Stomach (tissue), 4 donors: ENCODE results near the gene TERB2.
"Not testable (repeated sequence)": the region's sequence is repeated elsewhere in the genome, so short reads cannot be mapped to it uniquely, and the experiment has no call there.

Source experiments
- POLR2A ChIP-seq, 4 donors: fragments of 450-650 bp; IDR thresholded peaks; one replicate each; pipeline ENCODE4 v1.6.1; 2016; ENCODE audit warnings: antibody characterized with exemption in 4 of 4, control low read depth in 2 of 4, mild to moderate bottlenecking in 1 of 4, moderate library complexity in 1 of 4
- POLR2AphosphoS5 ChIP-seq, 3 donors: sonication (generic); formaldehyde crosslinking; IDR thresholded peaks; one replicate each; pipeline ENCODE4 v1.6.1; 2016; ENCODE audit warnings: antibody characterized with exemption in 3 of 3
- TF ChIP-seq, protein P1 (sequence below), 7 experiments: fragments of 450-650 bp in 4 of 7; fragments of 200-600 bp in 3 of 7; sonication (generic) in 3 of 7; IDR thresholded peaks; one replicate each; pipeline ENCODE4 v1.5.1; 2016 to 2019; ENCODE audit warnings: antibody characterized with exemption in 7 of 7, control low read depth in 2 of 7, mild to moderate bottlenecking in 1 of 7

DNA sequence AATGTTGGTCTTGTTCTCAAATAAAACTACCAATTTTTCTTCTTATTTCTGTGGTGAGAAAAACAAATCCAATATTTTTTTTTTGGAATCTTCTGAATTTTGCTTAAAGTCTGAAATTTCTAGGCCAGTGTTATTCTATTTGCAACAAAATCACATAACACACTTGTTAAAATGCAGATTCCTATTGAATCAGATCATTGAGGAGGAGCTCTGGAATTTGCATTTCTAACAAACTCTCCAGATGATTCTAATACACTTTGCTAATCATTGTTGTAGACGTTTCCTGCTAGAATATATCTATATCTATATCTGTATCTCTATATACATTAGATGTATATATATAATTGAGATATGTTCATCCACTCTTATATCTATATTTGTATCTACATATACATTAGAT lies 27.8 kb upstream of the TERB2 start:
- TF ChIP-seq, protein P1, sequence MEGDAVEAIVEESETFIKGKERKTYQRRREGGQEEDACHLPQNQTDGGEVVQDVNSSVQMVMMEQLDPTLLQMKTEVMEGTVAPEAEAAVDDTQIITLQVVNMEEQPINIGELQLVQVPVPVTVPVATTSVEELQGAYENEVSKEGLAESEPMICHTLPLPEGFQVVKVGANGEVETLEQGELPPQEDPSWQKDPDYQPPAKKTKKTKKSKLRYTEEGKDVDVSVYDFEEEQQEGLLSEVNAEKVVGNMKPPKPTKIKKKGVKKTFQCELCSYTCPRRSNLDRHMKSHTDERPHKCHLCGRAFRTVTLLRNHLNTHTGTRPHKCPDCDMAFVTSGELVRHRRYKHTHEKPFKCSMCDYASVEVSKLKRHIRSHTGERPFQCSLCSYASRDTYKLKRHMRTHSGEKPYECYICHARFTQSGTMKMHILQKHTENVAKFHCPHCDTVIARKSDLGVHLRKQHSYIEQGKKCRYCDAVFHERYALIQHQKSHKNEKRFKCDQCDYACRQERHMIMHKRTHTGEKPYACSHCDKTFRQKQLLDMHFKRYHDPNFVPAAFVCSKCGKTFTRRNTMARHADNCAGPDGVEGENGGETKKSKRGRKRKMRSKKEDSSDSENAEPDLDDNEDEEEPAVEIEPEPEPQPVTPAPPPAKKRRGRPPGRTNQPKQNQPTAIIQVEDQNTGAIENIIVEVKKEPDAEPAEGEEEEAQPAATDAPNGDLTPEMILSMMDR (IDR thresholded peaks at IDR 0.05) = not testable (repeated sequence)
- not testable (repeated sequence) for TF ChIP-seq POLR2A, POLR2AphosphoS5 (IDR thresholded peaks at IDR 0.05)
